OCI-LY7 (cell line): ENCODE data around the gene BUB3. TPM values are rescaled to one million over a fixed set of nuclear protein-coding genes. Genes with fewer than 3 reads are reported as not detected.

Experiments used
- BruUV-seq: library from RNA; stranded (reverse); fragments of 400-500 nt; replicated peaks from 2 replicates; lab custom pipeline; 2021; lab: Mats Ljungman, UMichigan
- CTCF ChIA-PET: fragments of 300-600 bp; sonication (Branson Sonifier 250); formaldehyde crosslinking; loops from one replicate; lab custom pipeline; 2022; ENCODE audit warnings: antibody characterized with exemption; ENCODE audit not compliant: unreplicated experiment; lab: Charles Lee
- POLR2A ChIA-PET: fragments of 300-600 bp; sonication (Branson Sonifier 250); formaldehyde crosslinking; loops from one replicate; lab custom pipeline; 2022; ENCODE audit warnings: antibody characterized with exemption; lab: Charles Lee
- DNase-seq: peaks from one replicate; pipeline ENCODE4 v3.0.0-alpha.2; 2015; ENCODE audit warnings: low spot score
- H2AFZ ChIP-seq: fragments of 200-600 bp; sonication (generic), shearing (Covaris generic); 2 replicates; pipeline ENCODE4 v1.6.1; 2014; ENCODE audit warnings: mild to moderate bottlenecking, antibody characterized with exemption, low read length, moderate library complexity
- H3K27ac ChIP-seq: fragments of 200-600 bp; sonication (generic); 2 replicates; pipeline ENCODE4 v1.5.1; 2014; ENCODE audit warnings: mixed run types, low read depth, mild to moderate bottlenecking, moderate library complexity, low read length, inconsistent platforms; ENCODE audit not compliant: poor library complexity, severe bottlenecking
- H3K36me3 ChIP-seq: fragments of 200-600 bp; sonication (generic); 2 replicates; pipeline ENCODE4 v1.6.1; 2014; ENCODE audit warnings: mild to moderate bottlenecking, antibody characterized with exemption, low read length, moderate library complexity, mixed read lengths; ENCODE audit not compliant: insufficient read depth
- H3K4me1 ChIP-seq: fragments of 200-600 bp; sonication (generic); 2 replicates; pipeline ENCODE4 v1.5.1; 2014; ENCODE audit warnings: mild to moderate bottlenecking, low read length; ENCODE audit not compliant: insufficient read depth, poor library complexity, severe bottlenecking
- H3K4me2 ChIP-seq: fragments of 200-600 bp; sonication (generic); 2 replicates; pipeline ENCODE4 v1.6.1; 2014; ENCODE audit warnings: mild to moderate bottlenecking, low read length
- H3K4me3 ChIP-seq: fragments of 200-600 bp; sonication (generic); 2 replicates; pipeline ENCODE4 v1.5.1; 2014; ENCODE audit warnings: mild to moderate bottlenecking, low read depth, low read length; ENCODE audit not compliant: poor library complexity, severe bottlenecking
- H3K79me2 ChIP-seq: fragments of 200-600 bp; sonication (generic); 2 replicates; pipeline ENCODE4 v1.6.1; 2016; ENCODE audit warnings: low read depth, mild to moderate bottlenecking, low read length, moderate library complexity, mixed read lengths; ENCODE audit not compliant: insufficient read depth
- H3K9me2 ChIP-seq: fragments of 200-600 bp; sonication (generic); 2 replicates; pipeline ENCODE4 v1.6.1; 2016; ENCODE audit warnings: mild to moderate bottlenecking, low read length, mixed read lengths; ENCODE audit not compliant: insufficient read depth
- H3K9me3 ChIP-seq: fragments of 200-600 bp; sonication (generic); 2 replicates; pipeline ENCODE4 v1.6.1; 2014; ENCODE audit warnings: mild to moderate bottlenecking, mixed run types, low read length, mixed read lengths
- H4K20me1 ChIP-seq: fragments of 200-600 bp; sonication (generic); 2 replicates; pipeline ENCODE4 v1.6.1; 2014; ENCODE audit warnings: mild to moderate bottlenecking, antibody characterized with exemption, low read length, moderate library complexity, mixed read lengths; ENCODE audit not compliant: insufficient read depth
- CTCF ChIP-seq: fragments of 200-600 bp; sonication (generic); conservative IDR thresholded peaks from 2 replicates; pipeline ENCODE4 v1.5.1; 2014; ENCODE audit warnings: mild to moderate bottlenecking, antibody characterized with exemption, low read length, moderate library complexity, mixed read lengths
- EZH2phosphoT487 ChIP-seq: fragments of 200-600 bp; sonication (generic); IDR thresholded peaks from 2 replicates; pipeline ENCODE4 v1.6.1; 2018; ENCODE audit warnings: low read depth, borderline replicate concordance, mild to moderate bottlenecking, mixed run types, antibody characterized with exemption, low read length, moderate library complexity, mixed read lengths
- intact Hi-C: fragments of 100-400 bp; cut with micrococcal nuclease; formaldehyde crosslinking; loops from one replicate; pipeline ENCODE4 v1.10.0; 2022; ENCODE audit not compliant: unreplicated experiment
- total RNA-seq, 2 experiments: library from RNA; depleted of rRNA in 1 of 2; stranded (reverse); fragments of >200 nt in 1 of 2; shearing (Covaris generic) in 1 of 2; gene quantifications; 2 replicates each; pipeline ENCODE4 v1.2.3, GENCODE V29; 2014 to 2022

BUB3 gene
- total RNA-seq, 2 experiments from 2014 or later: 312 to 526 TPM

- H3K9me3 ChIP-seq: no peaks in the 10 kb centered on the region
- no peak overlapping the region for H3K4me3 ChIP-seq
- no peak overlapping the region for H3K4me2 ChIP-seq
- no peak for DNase-seq
- no peaks in the 10 kb centered on the region for H3K4me1 ChIP-seq
- no peak overlapping the region for H3K27ac ChIP-seq
- H3K36me3 ChIP-seq: no peaks in the 10 kb centered on the region
- H2AFZ ChIP-seq: no peak overlapping the region
- H3K9me2 ChIP-seq: no peaks in the 10 kb centered on the region
- H4K20me1 ChIP-seq: no peaks in the 10 kb centered on the region
- intact Hi-C loops: loop anchor here (10.0 kb wide), 1 partner anchor 835 kb away; no protein-coding TSS in a partner anchor
- ChIA-PET POLR2A (no interaction called here), CTCF (no interaction called here)
- no TSS peak for BruUV-seq
- H3K79me2 ChIP-seq: no peaks in the 10 kb centered on the region
- no peak for TF ChIP-seq EZH2phosphoT487
- no peak for TF ChIP-seq CTCF
These were observed 14.6 kb upstream of the BUB3 start for GRCh38 chr10:123139521-123140163.

- no peak overlapping the region for H3K4me2 ChIP-seq
- H3K4me3 ChIP-seq: no peak overlapping the region
- no peak overlapping the region for H2AFZ ChIP-seq
- no peaks in the 10 kb centered on the region for H3K79me2 ChIP-seq
- H4K20me1 ChIP-seq: no peaks in the 10 kb centered on the region
- TF ChIP-seq EZH2phosphoT487: 0 out of 2 replicates have a peak, but pooled peaks have one; percentile 87
- peak; percentile 27; the same call in 1 of the 2 replicates for TF ChIP-seq CTCF
- intact Hi-C loops: no loop called here
- H3K36me3 ChIP-seq: no peaks in the 10 kb centered on the region
- H3K9me2 ChIP-seq: no peaks in the 10 kb centered on the region
- ChIA-PET POLR2A (no interaction called here), CTCF (no interaction called here)
- no TSS peak for BruUV-seq
- no peak overlapping the region for H3K27ac ChIP-seq
- no peak for DNase-seq
- H3K9me3 ChIP-seq: no peaks in the 10 kb centered on the region
- no peaks in the 10 kb centered on the region for H3K4me1 ChIP-seq
These were observed 13.8 kb upstream of the BUB3 start for GRCh38 chr10:123140164-123140982.

- H3K9me3 ChIP-seq: no peaks in the 10 kb centered on the region
- TF ChIP-seq CTCF: no peak
- no peak for TF ChIP-seq EZH2phosphoT487
- H4K20me1 ChIP-seq: no peaks in the 10 kb centered on the region
- no peaks in the 10 kb centered on the region for H3K79me2 ChIP-seq
- no peak overlapping the region for H3K4me3 ChIP-seq
- H3K27ac ChIP-seq: no peak overlapping the region
- no peaks in the 10 kb centered on the region for H3K9me2 ChIP-seq
- no peak for DNase-seq
- intact Hi-C loops: no loop called here
- H3K4me2 ChIP-seq: no peak overlapping the region
- H3K36me3 ChIP-seq: no peaks in the 10 kb centered on the region
- BruUV-seq: no TSS peak
- no peak overlapping the region for H2AFZ ChIP-seq
- H3K4me1 ChIP-seq: no peaks in the 10 kb centered on the region
- ChIA-PET POLR2A (no interaction called here), CTCF (no interaction called here)
These were observed 13.2 kb upstream of the BUB3 start for GRCh38 chr10:123140983-123141390.
